Tibial nerve (tissue), 4 donors: Measurements from ENCODE around the gene NCF2.

Source experiments
- CTCF ChIP-seq, 5 experiments: fragments of 200-600 bp in 3 of 5; fragments of 450-650 bp in 2 of 5; sonication (generic) in 3 of 5; IDR thresholded peaks; one replicate each; pipeline ENCODE4 v1.5.1; 2016 to 2019; ENCODE audit warnings: antibody characterized with exemption in 5 of 5, mild to moderate bottlenecking in 3 of 5, moderate library complexity in 2 of 5
- EP300 ChIP-seq, 2 donors: sonication (generic); formaldehyde crosslinking; IDR thresholded peaks; one replicate each; pipeline ENCODE4 v1.6.1; 2017; ENCODE audit warnings: antibody characterized with exemption in 2 of 2, mild to moderate bottlenecking in 1 of 2
- POLR2A ChIP-seq, 2 donors: fragments of 450-650 bp; IDR thresholded peaks; one replicate each; pipeline ENCODE4 v1.6.1; 2017; ENCODE audit warnings: antibody characterized with exemption in 2 of 2, mild to moderate bottlenecking in 2 of 2, moderate library complexity in 2 of 2

GRCh38 chr1:183578856-183579255 is 11.4 kb downstream of the NCF2 start:
- no peak for TF ChIP-seq POLR2A (IDR thresholded peaks at IDR 0.05)
- TF ChIP-seq CTCF (IDR thresholded peaks at IDR 0.05): no peak
- TF ChIP-seq EP300 (IDR thresholded peaks at IDR 0.05): no peak
